Erythroblast (primary cell): ENCODE measurements around the gene MINDY2.
"Not testable (repeated sequence)": the region's sequence is repeated elsewhere in the genome, so short reads cannot be mapped to it uniquely, and the experiment has no call there.

Experiments used
- DNase-seq, 2 experiments: peaks; one replicate each; lab custom pipeline; 2025; lab: John Stamatoyannopoulos, UW
- GATA1 ChIP-seq: IDR thresholded peaks from 2 replicates; pipeline ENCODE4 v1.6.1; 2011; ENCODE audit warnings: low read depth, mild to moderate bottlenecking, control low read depth, low read length, moderate library complexity
- POLR2A ChIP-seq: IDR thresholded peaks from 2 replicates; pipeline ENCODE4 v1.6.1; 2011; ENCODE audit warnings: mild to moderate bottlenecking, low read length

The MINDY2 gene

GRCh38 chr15:58764468-58764867 is 6.6 kb upstream of the MINDY2 start:
- no peak for DNase-seq
- TF ChIP-seq POLR2A (no peak), GATA1 (no peak)

DNA sequence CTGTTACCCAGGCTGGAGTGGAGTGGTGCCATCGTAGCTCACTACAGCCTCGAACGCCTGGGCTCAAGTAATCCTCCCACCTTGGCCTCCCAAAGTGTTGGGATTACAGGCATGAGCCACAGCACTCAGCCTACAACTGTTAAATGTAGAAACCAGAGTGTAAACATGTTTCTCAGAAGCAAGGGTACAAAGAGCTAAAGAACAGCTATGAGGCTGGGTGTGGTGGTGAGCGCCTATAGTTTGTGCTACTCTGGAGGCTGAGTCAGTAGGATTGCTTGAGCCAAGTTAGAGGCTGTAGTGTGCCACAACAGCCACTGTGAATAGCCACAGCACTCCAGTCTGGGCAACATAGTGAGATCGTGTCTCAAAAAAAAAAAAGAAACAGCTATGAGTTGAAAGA is 4.8 kb upstream of the MINDY2 start:
- no peak for TF ChIP-seq POLR2A
- no peak for TF ChIP-seq GATA1
- DNase-seq, result no peak

DNA sequence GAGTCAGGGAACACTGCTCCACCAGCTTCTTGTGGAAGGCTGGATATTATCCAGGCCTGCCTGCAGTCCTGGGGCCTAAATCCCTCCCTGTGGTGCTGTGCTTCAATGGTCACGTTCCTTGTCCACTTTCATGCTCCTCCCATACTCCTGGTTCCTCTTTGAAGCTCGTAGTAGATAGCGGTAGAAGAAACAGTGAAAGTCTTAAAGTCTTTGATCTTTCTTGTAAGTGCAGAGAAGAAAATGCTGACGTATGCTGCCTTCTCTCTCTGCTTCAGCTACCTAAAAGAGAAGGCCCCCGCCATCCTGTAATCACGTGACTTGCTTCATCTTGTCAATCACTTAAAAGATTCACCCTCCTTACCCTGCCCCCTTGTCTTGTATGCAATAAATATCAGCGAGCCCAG is 2.5 kb upstream of the MINDY2 start:
- DNase-seq, result not testable (repeated sequence)

- DNase-seq, result peak; percentile 77 to 78
Measured at GRCh38 chr15:58770519-58770856, 614 bp upstream of the MINDY2 start.

GRCh38 chr15:58771621-58772250 is 634 bp downstream of the MINDY2 start:
- peak; percentile 42 to 70 for DNase-seq
- TF ChIP-seq GATA1 (no peak), POLR2A (no peak)

More at GRCh38 chr15:58770519-58770856, 614 bp upstream of the MINDY2 start:
- TF ChIP-seq GATA1 (no peak), POLR2A (no peak)

- TF ChIP-seq POLR2A (no peak), GATA1 (no peak)
- DNase-seq, result peak in 1 of 2 experiments; percentile 13
Measured at GRCh38 chr15:58773024-58773423, 1.9 kb downstream of the MINDY2 start.

GRCh38 chr15:58775402-58775801 is 4.3 kb downstream of the MINDY2 start:
- no peak for TF ChIP-seq POLR2A
- TF ChIP-seq GATA1, result no peak
- no peak for DNase-seq

GRCh38 chr15:58777107-58777506 is 6.0 kb downstream of the MINDY2 start:
- TF ChIP-seq POLR2A (no peak), GATA1 (no peak)
- no peak for DNase-seq

DNA sequence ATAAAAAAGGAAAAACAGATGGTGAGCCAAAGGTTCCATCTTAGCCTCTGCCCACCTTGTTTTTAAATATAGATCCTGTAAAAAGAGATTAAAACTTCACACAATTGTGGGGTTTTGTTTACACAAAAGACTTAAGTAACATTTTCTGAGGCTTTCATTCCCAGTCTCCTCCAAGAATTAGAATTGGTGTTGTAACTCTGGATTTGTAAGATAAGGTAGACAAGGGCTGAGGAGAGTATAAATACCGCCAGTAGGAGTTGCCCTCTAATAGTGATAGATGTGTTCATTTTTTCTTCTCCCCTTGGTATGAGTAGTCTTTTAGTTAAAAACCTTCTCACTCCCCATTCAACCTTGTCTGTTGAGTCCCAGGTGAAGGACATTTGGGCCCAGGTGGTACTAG is 8.5 kb downstream of the MINDY2 start:
- TF ChIP-seq POLR2A (no peak), GATA1 (no peak)
- DNase-seq, result no peak

DNA sequence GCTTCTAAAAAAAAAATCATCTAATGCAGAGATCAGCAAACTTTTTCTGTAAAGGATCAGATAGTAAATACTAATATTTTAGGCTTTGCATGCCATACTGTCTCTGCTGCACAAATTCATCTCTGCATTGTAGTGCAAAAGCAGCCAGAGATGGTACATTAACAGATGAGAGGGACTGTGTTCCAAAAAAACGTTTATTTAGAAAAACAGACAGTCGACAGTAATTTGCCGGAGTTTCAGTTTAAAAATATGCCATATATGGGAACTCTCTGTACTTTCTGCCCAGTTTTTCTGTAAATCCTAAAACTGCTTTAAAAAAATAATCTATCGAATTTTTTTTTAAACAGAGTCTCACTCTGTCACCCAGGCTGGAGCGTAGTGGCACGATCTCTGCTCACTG is 14.3 kb downstream of the MINDY2 start:
- no peak for TF ChIP-seq POLR2A
- TF ChIP-seq GATA1, result no peak
- no peak for DNase-seq

DNA sequence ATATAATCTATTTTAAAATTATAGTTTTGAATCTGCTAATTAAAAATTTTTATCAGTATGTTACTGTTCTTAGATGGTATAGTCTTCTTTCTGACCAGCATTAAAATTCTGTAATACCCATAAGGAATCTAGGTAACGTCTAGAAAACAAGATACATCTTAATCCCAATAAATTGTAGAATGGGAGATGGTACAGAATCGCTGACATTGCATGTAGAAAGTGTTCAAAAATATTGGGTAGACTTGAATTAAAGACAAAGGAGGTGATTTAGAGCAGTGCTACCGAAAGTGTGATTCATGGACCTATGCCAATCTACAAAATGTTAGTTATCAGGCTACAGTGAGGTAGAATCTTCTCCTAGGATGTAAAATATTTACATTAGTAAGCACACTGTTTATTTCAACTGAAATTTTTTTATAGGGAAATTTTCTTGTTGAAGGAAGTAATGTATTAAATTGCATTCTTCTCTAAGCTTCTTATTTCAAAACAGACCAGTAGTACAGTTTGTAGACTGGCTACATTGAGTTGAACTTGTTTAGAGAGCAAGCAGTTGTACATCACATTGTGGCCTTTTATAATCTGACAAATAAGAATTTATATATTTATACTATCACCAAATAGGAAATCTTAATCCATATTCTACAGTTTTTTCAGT is 17.1 kb downstream of the MINDY2 start:
- no peak for DNase-seq
- TF ChIP-seq POLR2A (no peak), GATA1 (no peak)

- no peak for DNase-seq
Measured at GRCh38 chr15:58793862-58794261, 22.8 kb downstream of the MINDY2 start.

DNA sequence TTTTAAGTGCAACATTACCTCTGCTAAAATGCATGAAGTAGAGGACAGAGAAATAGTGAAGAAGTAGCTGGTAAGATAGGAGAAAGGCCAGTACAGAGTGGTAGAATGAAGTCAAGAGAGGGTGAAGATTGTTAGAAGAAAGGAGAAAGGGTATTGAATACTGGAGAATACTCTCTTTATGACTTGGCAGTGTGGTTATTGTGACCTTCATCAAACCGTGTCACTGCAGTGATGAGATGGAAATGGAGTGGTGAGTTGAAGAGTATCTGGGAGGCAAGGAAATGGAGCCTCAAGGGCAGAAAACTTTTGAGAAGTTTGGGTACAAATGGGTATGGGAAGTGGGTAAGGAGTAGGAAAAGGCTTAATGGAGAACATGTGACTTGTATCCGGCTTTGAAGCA is 24.7 kb downstream of the MINDY2 start:
- no peak for DNase-seq
- TF ChIP-seq POLR2A (no peak), GATA1 (no peak)

More at GRCh38 chr15:58793862-58794261, 22.8 kb downstream of the MINDY2 start:
- no peak for TF ChIP-seq POLR2A
- no peak for TF ChIP-seq GATA1

DNA sequence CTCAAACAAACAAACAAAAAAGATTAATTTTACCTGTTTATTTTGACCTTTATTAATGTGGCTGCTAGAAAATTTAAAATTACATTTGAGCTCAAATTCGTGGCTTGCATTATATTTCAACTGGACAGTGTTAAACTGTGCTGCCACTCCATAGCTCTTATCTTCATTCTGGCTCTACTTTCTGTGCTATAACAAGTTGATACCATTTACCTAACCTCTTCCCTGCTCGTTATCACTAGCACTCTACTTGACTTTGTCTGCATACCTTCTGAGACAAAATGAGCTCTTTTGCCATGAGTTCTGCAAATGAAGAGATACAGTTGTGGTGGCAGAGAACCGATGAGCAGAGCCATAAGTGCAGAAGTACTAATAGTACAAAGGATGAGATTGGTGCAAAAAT is 26.4 kb downstream of the MINDY2 start:
- no peak for DNase-seq
- no peak for TF ChIP-seq GATA1
- TF ChIP-seq POLR2A, result no peak

- no peak for TF ChIP-seq GATA1
- peak in 1 of 2 experiments; percentile 29 for DNase-seq
Measured at GRCh38 chr15:58805095-58805494, 34.0 kb downstream of the MINDY2 start.

DNA sequence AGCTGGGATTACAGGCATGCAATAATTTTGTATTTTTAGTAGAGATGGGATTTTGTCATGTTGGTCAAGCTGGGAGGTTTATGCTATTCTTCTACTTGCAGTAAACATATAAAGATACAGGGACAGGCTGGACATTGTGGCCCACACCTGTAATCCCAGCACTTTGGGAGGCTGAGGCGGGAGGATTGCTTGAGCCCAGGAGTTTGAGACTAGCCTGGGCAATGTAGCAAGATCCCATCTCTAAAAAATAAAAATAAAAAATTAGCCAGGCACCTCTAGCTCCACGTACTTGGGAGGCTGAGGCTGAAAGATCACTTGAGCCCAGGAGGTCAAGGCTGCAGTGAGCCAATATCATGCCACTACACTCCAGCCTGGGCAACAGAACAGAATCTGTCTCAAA is 52.2 kb downstream of the MINDY2 start:
- DNase-seq, result not testable (repeated sequence)
